GM18502 (cell line): Measurements from ENCODE around the gene BOLA1.
A peak's percentile ranks its signal among the peaks of the same experiment; 100 is the strongest.
"Not testable (repeated sequence)": the region's sequence is repeated elsewhere in the genome, so short reads cannot be mapped to it uniquely, and the experiment has no call there.

Experiments used
- ATAC-seq: cut with Tn5 transposase; IDR thresholded peaks from one replicate; pipeline ENCODE4 v1.9.1; 2021; ENCODE audit warnings: mild to moderate bottlenecking; ENCODE audit not compliant: unreplicated experiment, poor library complexity

The BOLA1 gene

GRCh38 chr1:149899460-149900284, at the start of gene BOLA1:
Gene BOLA1 (plus strand): TSS chr1:149899568. CDS start chr1:149900060, 492 bp downstream.
- peak; percentile 94 for ATAC-seq

- no peak for ATAC-seq
Measured at GRCh38 chr1:149849947-149850360, 49.4 kb upstream of the BOLA1 start.

GRCh38 chr1:149850732-149851345, 48.5 kb upstream of the BOLA1 start:
- ATAC-seq, result peak; percentile 65

GRCh38 chr1:149851585-149852213, 47.7 kb upstream of the BOLA1 start:
- peak; percentile 41 for ATAC-seq

- ATAC-seq, result peak; percentile 27
Measured at GRCh38 chr1:149852263-149852662, 47.1 kb upstream of the BOLA1 start.

- ATAC-seq, result not testable (repeated sequence)
Measured at GRCh38 chr1:149860271-149860670, 39.1 kb upstream of the BOLA1 start.

- peak; percentile 66 for ATAC-seq
Measured at GRCh38 chr1:149860684-149861496, 38.5 kb upstream of the BOLA1 start.

GRCh38 chr1:149861497-149862054, 37.8 kb upstream of the BOLA1 start:
- ATAC-seq, result peak; percentile 26

- not testable (repeated sequence) for ATAC-seq
Measured at GRCh38 chr1:149866887-149867286, 32.5 kb upstream of the BOLA1 start.

GRCh38 chr1:149873060-149873459, 26.3 kb upstream of the BOLA1 start:
- not testable (repeated sequence) for ATAC-seq

- ATAC-seq, result no peak
Measured at GRCh38 chr1:149877211-149877946, 22.0 kb upstream of the BOLA1 start.

- ATAC-seq, result no peak
Measured at GRCh38 chr1:149879556-149879955, 19.8 kb upstream of the BOLA1 start.

GRCh38 chr1:149881876-149882275, 17.5 kb upstream of the BOLA1 start:
- no peak for ATAC-seq

- no peak for ATAC-seq
Measured at GRCh38 chr1:149883598-149884247, 15.6 kb upstream of the BOLA1 start.

- ATAC-seq, result no peak
Measured at GRCh38 chr1:149884433-149885338, 14.7 kb upstream of the BOLA1 start.

GRCh38 chr1:149885339-149886120, 13.8 kb upstream of the BOLA1 start:
- ATAC-seq, result no peak

GRCh38 chr1:149886121-149886395, 13.3 kb upstream of the BOLA1 start:
- ATAC-seq, result not testable (repeated sequence)
